Tibial nerve (tissue), 4 donors: ENCODE results near the gene DOCK9. TPM values are rescaled to one million over a fixed set of nuclear protein-coding genes. Genes with fewer than 3 reads are reported as not detected.
"Not testable (repeated sequence)": the region's sequence is repeated elsewhere in the genome, so short reads cannot be mapped to it uniquely, and the experiment has no call there.

ENCODE experiments used
- DNase-seq, 2 donors: peaks; one replicate each; pipeline ENCODE4 v3.0.0-alpha.2; 2019; ENCODE audit warnings: low spot score in 2 of 2
- H3K27ac ChIP-seq, 4 donors: fragments of 200-600 bp; sonication (generic) in 3 of 4; one replicate each; pipeline ENCODE4 v1.5.1; 2017 to 2019; ENCODE audit warnings: mild to moderate bottlenecking in 1 of 4
- H3K27me3 ChIP-seq, 2 donors: fragments of 200-600 bp; sonication (generic) in 1 of 2; one replicate each; pipeline versions ENCODE4 v1.5.1 to v1.6.0; 2017 to 2019
- H3K36me3 ChIP-seq, 3 donors: fragments of 200-600 bp; sonication (generic); one replicate each; pipeline ENCODE4 v1.5.1; 2018 to 2019
- H3K4me1 ChIP-seq, 4 donors: fragments of 200-600 bp; sonication (generic) in 3 of 4; one replicate each; pipeline ENCODE4 v1.5.1; 2017 to 2019
- H3K4me3 ChIP-seq, 4 donors: fragments of 200-600 bp; sonication (generic) in 3 of 4; one replicate each; pipeline ENCODE4 v1.5.1; 2017 to 2019; ENCODE audit warnings: mild to moderate bottlenecking in 1 of 4, moderate library complexity in 1 of 4
- H3K9me3 ChIP-seq, 4 donors: fragments of 200-600 bp; sonication (generic) in 3 of 4; one replicate each; pipeline ENCODE4 v1.5.1; 2017 to 2019
- CTCF ChIP-seq, 5 experiments: fragments of 200-600 bp in 3 of 5; fragments of 450-650 bp in 2 of 5; sonication (generic) in 3 of 5; IDR thresholded peaks; one replicate each; pipeline ENCODE4 v1.5.1; 2016 to 2019; ENCODE audit warnings: antibody characterized with exemption in 5 of 5, mild to moderate bottlenecking in 3 of 5, moderate library complexity in 2 of 5
- EP300 ChIP-seq, 2 donors: sonication (generic); formaldehyde crosslinking; IDR thresholded peaks; one replicate each; pipeline ENCODE4 v1.6.1; 2017; ENCODE audit warnings: antibody characterized with exemption in 2 of 2, mild to moderate bottlenecking in 1 of 2
- POLR2A ChIP-seq, 2 donors: fragments of 450-650 bp; IDR thresholded peaks; one replicate each; pipeline ENCODE4 v1.6.1; 2017; ENCODE audit warnings: antibody characterized with exemption in 2 of 2, mild to moderate bottlenecking in 2 of 2, moderate library complexity in 2 of 2
- WGBS, 2 donors: methylation state at CpG; one replicate each; pipeline ENCODE4 v1.1.5; 2018; 5-methylcytosine and 5-hydroxymethylcytosine counted together
- total RNA-seq, 4 donors: library from RNA; depleted of rRNA; stranded (reverse); fragments of >200 nt; gene quantifications; one replicate each; pipeline ENCODE4 v1.1.0, GENCODE V29; 2016

DOCK9 gene
- total RNA-seq, 4 donors from 2014 or later = 147 to 258 (median 243) TPM

DNA sequence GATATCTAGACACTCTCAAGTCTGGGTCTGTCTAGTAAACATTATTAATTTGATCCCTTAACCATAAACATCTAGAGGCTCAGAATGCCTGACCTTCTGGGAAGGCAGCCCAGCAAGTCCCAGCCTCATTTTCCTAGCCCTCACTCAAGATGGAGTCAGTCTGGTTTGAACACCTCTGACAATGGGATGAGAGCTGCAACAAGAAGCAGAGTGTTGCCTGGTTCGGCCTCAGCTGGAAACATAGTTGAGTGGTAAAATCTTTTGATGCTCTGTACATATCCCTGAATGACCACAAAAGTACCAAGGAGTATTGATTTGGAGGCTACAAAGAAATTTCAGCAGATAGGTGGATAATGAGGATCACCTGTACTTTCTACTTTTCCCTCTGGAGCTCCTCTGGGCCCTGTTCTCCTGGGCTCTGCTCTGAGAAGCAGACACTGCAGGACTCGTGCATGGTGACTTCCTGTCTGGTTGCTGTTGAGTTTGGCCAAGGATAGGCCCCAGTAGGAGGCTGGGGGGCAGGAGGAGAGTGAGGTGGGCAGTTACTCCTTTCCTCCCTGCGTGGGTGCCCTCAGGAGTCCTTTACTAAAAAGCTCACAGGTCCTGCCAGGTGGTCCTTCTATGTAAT is 157.0 kb downstream of the DOCK9 start:
- WGBS, 2 donors = 51 to 54% methylated on average over 3 of the region's 3 CpGs
- Histone ChIP-seq H3K4me3 (no peak overlapping the region), H3K4me1 (peaks cover 0 to 30% (median 6%) of the 10 kb centered on the region in 4 donors), H3K9me3 (no peaks in the 10 kb centered on the region), H3K27ac (peak overlapping the region in 3 of 4 donors; percentile 30 to 74 (median 70)), H3K27me3 (no peaks in the 10 kb centered on the region), H3K36me3 (peaks cover 0 to 75% (median 0%) of the 10 kb centered on the region in 3 donors)
- TF ChIP-seq EP300 (IDR thresholded peaks at IDR 0.05) (no peak), POLR2A (IDR thresholded peaks at IDR 0.05) (no peak), CTCF (IDR thresholded peaks at IDR 0.05) (no peak)
- no peak for DNase-seq

DNA sequence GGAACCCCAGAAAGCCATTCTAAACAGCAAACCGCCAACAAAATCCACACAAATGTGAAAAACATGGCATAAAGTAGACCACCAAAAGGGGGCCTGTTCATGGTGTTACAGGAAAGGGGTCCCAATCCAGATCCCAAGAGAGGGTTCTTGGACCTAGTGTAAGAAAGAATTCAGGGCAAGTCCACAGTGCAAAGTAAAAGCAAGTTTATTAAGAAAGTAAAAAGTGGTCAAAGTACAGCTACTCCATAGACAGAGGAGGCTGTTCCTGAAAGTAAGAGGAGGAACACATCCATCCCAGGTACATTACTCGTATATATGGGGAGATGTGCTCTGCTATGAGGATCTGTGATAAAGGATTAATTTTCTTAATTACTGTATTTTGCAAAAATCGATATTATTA is 157.6 kb downstream of the DOCK9 start:
- Histone ChIP-seq H3K27me3 (no peaks in the 10 kb centered on the region), H3K4me3 (no peak overlapping the region), H3K9me3 (no peaks in the 10 kb centered on the region), H3K4me1 (peaks cover 0 to 30% (median 6%) of the 10 kb centered on the region in 4 donors), H3K27ac (no peak overlapping the region), H3K36me3 (peaks cover 0 to 75% (median 0%) of the 10 kb centered on the region in 3 donors)
- TF ChIP-seq CTCF (IDR thresholded peaks at IDR 0.05) (no peak), POLR2A (IDR thresholded peaks at IDR 0.05) (no peak), EP300 (IDR thresholded peaks at IDR 0.05) (no peak)
- DNase-seq = no peak
- WGBS, 2 donors = 94 to 98% methylated on average over 3 of the region's 3 CpGs

DNA sequence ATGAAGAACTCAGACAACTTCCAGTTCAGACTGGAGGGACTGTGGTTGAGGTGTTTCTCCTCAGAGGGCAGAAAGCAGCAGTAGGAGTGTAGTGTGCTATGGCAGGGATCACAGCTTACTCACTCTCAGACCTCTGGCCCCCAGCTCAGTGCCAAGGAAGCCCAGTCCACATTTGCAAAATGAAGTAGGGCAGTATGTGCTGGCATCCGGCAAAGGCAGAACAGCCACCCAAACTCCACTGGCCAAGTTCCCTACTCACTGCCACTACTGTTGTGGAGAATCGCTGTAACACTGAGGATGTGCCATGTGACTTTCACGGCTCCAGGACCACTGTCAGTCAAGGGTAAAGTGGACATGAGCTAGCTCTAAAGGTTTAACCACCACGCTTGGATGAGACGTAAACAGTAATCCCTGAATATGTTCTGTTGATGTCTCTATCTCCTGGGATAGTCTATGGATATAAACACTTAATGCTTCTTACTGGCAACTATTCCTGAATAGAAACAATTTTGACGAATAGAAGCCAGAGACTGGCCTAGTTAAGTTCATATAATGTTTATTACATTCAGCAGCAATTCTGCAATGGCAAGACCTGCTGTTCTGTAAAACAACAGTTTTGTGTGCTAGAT is 158.4 kb downstream of the DOCK9 start:
- no peak for TF ChIP-seq CTCF (IDR thresholded peaks at IDR 0.05)

DNA sequence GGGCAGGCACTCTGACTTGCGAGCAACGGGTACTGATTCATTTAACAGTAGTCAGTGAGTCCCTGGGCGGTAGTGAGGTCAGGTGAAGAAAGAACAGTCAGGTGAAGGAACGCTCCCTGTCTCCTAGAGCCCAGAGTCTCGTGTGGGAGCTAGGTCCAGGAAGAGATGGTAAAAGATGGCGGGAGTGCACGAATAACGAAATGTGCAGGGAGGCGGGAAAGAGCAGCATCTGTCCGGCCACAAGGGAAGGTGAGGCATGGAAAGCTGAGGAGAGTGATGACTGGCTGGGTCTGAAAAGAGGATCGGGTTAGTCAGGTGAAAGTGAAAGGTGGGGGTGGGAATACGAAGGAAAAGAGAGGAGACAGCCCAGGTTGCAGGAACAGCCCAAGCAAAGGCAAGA is 161.5 kb downstream of the DOCK9 start:
- 94 to 95% methylated on average over 12 of the region's 12 CpGs for WGBS, 2 donors
- no peak for DNase-seq
- TF ChIP-seq EP300 (IDR thresholded peaks at IDR 0.05) (no peak), POLR2A (IDR thresholded peaks at IDR 0.05) (no peak), CTCF (IDR thresholded peaks at IDR 0.05) (no peak)
- no peak overlapping the region for H3K27ac ChIP-seq
- H3K36me3 ChIP-seq = peaks cover 0 to 59% (median 0%) of the 10 kb centered on the region in 3 donors
- H3K4me1 ChIP-seq = peaks cover 0 to 12% (median under 1%) of the 10 kb centered on the region in 4 donors
- H3K27me3 ChIP-seq = no peaks in the 10 kb centered on the region
- H3K9me3 ChIP-seq = no peaks in the 10 kb centered on the region
- H3K4me3 ChIP-seq = no peak overlapping the region

More for the DNA sequence above, 158.4 kb downstream of the DOCK9 start:
- no peaks in the 10 kb centered on the region for H3K9me3 ChIP-seq
- no peak overlapping the region for H3K27ac ChIP-seq
- H3K36me3 ChIP-seq = peaks cover 0 to 72% (median 0%) of the 10 kb centered on the region in 3 donors
- no peak for DNase-seq
- WGBS, 2 donors = 91 to 92% methylated on average over 6 of the region's 6 CpGs
- H3K4me1 ChIP-seq = peaks cover 0 to 30% (median 6%) of the 10 kb centered on the region in 4 donors
- H3K27me3 ChIP-seq = no peaks in the 10 kb centered on the region
- H3K4me3 ChIP-seq = no peak overlapping the region

- H3K4me1 ChIP-seq = no peaks in the 10 kb centered on the region
- TF ChIP-seq POLR2A (IDR thresholded peaks at IDR 0.05) (no peak), CTCF (IDR thresholded peaks at IDR 0.05) (no peak), EP300 (IDR thresholded peaks at IDR 0.05) (no peak)
Measured at GRCh38 chr13:98813993-98814392, 163.9 kb downstream of the DOCK9 start.

DNA sequence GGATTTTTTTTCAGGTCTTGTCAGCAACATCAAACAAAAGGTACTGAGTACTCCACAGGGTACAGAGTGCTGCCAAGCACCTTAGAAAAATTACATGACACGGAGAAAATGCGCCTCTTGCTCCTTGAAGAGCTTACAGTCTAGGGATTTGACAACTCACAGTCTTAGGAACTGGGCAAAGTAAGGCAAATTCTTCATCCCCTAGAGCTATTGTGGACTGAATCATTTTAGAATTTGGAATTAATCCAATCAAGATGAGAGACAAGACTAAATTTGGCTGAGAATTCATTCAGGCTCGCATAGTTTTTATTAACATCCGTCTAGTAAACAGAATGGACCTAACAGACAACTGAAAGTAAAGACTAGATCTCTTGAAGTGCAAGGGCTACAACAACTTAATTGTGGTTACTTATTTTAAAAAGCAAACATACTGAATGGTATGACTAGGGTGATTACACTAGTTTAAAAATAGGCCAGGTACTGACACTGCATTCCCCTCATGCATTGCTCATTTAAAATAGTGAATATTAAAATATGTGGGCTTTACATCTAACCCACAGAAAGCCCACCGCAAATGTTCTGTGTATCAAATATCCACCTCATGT is 165.6 kb downstream of the DOCK9 start:
- not testable (repeated sequence) for H3K27me3 ChIP-seq, H3K4me3 ChIP-seq, H3K27ac ChIP-seq, H3K4me1 ChIP-seq, DNase-seq, H3K9me3 ChIP-seq
- WGBS, 2 donors = 67 to 100% methylated on average over 1 to 3 of the region's 5 CpGs
- H3K36me3 ChIP-seq = peaks cover 0 to 66% (median 0%) of the 10 kb centered on the region in 3 donors

More at GRCh38 chr13:98813993-98814392, 163.9 kb downstream of the DOCK9 start:
- Histone ChIP-seq H3K9me3 (no peaks in the 10 kb centered on the region), H3K27ac (no peak overlapping the region), H3K36me3 (peaks cover 0 to 57% (median 0%) of the 10 kb centered on the region in 3 donors), H3K4me3 (no peak overlapping the region), H3K27me3 (no peaks in the 10 kb centered on the region)
- WGBS, 2 donors = 74 to 76% methylated on average over 3 of the region's 3 CpGs
- no peak for DNase-seq
